Epidermal melanocyte (primary cell): ENCODE measurements around the gene TMEM39A.

Experiments
- DNase-seq: peaks from one replicate; pipeline ENCODE4 v3.0.0; 2011; ENCODE audit warnings: low spot score; ENCODE audit not compliant: insufficient read length

Gene TMEM39A

DNA sequence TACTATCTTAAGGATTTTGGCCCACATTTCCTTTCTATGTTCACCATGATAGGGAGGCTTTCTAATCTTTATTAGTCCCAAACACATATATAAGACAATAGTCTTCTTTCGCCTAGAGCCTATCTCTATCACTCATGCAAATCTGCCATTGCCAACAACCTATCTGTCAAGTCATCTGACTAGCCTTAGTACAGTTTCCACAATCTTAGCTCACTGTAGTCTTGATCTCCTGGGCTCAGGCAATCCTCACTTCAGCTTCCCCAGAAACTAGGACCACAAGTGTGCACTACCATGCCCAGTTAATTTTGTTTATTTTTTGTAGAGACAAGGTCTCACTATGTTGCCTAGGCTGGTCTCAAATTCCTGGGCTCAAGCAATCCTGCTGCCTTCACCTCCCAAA, 6.9 kb downstream of the TMEM39A start:
- DNase-seq, result no peak

- no peak for DNase-seq
Observed at GRCh38 chr3:119453822-119454221, 9.6 kb downstream of the TMEM39A start.

- DNase-seq, result no peak
Observed at GRCh38 chr3:119444590-119444989, 18.8 kb downstream of the TMEM39A start.

- DNase-seq, result no peak
Observed at GRCh38 chr3:119443179-119443578, 20.2 kb downstream of the TMEM39A start.

GRCh38 chr3:119437691-119438258, 25.6 kb downstream of the TMEM39A start:
- DNase-seq, result no peak

DNA sequence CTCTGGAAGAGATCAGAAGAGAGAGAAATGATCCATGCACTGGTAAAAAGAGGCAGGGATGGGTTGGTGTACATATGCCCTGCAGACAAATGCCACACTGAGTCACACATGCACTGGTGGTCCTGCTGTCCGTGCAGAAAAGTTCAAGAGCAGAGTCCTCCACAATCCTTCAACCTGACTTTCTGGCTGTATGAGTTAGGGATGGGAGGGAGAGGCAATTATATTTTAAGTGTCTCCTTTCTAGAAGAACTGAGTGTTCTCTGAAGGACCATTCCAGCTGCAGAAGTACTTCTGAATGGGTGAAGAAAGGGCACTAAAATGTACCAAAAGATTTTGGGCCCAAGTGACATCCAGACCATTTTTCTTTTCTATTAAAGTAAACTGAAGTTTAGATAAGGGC, 26.4 kb downstream of the TMEM39A start:
- no peak for DNase-seq

DNA sequence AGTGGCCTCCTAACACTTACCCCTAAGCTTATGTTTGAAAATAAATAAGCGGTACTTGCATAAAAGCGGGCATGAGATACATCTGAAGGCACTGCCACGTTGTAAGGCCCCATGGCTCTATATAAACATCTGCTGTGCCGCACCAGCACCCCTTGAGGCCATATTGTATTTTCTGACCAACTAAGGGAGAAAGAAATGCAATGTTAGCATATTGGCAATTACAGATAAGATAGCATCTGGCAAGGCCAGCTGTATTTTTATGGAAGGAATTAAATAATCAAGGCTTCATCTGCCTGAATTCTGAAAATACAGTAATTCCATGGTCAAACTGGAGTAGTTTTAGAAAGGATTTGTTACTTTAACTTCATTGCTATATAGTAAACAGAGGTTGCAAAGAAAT, 28.7 kb downstream of the TMEM39A start:
- DNase-seq, result no peak

- DNase-seq, result no peak
Observed at GRCh38 chr3:119433613-119434325, 29.6 kb downstream of the TMEM39A start.

DNA sequence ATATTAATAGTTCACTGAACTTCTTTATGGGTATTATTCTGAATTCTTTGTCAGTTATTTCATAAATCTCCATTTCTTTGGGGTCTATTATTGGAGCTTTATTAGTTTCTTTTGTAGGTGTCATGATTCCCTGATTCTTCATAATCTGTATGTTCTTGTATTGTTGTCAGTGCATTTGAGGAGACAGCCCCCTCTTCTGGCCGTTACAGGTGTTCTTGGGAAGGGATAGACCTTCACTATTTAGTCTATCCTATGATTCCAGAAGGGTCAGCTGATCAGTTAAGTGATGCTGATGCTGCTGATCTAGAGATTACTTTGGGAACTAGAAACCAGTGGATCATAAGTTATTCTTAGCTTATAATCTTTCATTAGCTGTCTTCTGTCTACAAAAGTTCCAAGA, 34.9 kb downstream of the TMEM39A start:
- no peak for DNase-seq

DNA sequence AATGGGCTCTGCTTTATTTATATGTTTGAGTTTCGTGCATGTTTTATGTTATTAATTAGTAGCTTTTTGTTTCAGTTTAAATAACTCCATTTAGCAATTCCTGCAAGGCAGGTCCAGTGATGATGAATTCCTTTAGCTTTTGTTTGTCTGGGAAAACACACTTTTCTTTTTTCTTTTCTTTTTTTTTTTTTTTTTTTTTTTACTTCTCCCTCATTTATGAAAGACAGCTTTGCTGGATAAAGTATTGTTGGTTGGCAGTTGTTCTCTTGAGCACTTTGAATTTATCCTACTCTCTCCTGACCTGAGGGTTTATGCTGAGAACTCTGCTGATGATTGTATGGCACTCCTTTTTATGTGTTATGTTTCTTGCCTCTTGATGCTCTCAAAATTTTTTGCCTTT, 35.7 kb downstream of the TMEM39A start:
- no peak for DNase-seq

- DNase-seq, result no peak
Observed at GRCh38 chr3:119420196-119420595, 43.2 kb downstream of the TMEM39A start.

DNA sequence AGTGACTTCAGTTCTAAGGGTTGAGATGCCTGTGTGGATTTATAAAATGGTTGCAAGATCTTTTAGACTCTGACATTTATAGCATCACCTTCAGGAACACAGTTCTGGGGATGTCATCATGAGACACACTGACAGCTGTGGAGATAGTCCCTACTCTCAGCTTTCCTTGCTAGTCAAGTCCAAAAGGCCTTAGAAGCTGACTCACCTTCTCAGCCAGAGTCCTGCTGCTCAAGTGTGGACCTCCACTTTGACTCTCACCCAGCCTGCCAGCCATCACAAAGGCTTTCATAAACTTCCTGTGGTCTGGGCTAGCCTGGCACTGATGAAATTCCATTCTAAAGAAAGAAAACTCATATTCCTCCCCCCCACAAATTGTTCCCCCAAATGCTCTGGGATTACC, 44.8 kb downstream of the TMEM39A start:
- DNase-seq, result no peak

DNA sequence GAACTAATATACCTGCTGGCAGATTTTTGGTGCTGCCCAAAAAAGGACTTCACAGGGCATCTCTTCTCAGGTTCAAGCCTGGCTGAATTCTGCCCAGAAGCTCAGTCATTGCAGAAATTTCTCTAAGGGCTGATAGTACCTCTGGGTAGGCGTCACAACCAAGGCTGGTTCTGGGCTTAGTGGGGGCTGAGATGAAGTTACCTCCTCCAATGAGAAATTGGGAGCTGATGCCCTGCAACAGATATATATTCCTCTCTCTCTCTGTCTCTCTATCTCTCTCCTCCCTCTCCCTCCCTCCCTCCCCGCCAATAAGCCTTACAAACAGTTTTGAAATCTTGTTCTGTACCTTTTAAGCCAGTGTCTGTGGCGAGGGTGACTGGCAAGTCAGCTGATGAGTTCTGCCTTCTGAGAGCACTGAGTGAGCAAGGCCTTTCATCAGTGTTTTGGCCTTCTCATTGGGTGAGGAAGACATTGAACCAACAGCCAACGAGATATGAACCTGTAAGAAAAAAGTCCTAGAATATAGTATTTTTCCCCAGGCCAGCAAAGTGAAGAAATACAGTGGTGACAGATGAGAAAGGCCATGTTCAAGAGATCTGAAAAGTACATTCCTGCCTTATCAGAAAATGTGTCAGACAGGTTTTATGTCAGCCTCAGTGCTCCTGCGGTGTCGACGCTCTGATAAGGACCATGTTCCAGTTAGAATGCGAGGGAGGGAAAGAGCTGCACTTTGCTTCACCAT, 45.5 kb downstream of the TMEM39A start:
- DNase-seq, result no peak

DNA sequence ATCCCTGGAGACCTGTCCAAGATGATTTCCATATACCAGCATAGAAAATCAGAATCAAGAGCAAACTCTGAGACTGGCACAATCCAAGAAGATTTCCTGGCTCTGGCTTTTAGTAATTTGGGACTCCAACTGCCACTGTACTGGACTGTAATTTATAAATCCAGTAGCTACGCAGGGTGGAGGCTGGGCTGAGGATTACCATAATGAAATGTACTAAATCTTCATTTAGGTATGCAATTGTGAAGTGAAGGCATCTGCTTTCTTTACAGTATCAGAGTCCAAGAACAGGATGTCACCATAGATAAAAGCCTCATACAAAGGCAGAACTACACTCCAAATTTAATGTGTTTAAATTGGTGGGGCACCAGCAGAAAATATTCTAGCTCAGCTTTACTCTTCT, 46.5 kb downstream of the TMEM39A start:
- no peak for DNase-seq

GRCh38 chr3:119413603-119414280, 49.7 kb downstream of the TMEM39A start:
- DNase-seq, result no peak

DNA sequence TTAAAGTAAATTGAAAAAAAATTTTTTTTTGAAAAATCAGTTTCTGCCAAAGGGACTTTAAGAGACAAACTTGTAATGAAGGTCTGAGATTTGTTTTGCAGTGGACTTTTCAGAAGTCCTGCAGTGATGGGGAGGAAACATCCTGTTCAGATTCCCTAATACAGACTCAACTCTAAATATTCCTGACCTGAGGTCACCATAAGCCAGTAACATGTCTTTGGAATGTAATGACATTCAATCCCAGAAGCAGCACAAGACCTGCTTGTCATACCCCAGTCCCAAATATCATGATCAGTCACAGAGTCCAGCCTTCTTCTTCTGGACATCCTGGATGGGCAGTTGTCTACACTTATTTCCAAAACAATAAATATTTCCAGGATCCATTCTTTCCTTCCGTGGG, 53.6 kb downstream of the TMEM39A start:
- no peak for DNase-seq

- no peak for DNase-seq
Observed at GRCh38 chr3:119408243-119408950, 55.0 kb downstream of the TMEM39A start.

DNA sequence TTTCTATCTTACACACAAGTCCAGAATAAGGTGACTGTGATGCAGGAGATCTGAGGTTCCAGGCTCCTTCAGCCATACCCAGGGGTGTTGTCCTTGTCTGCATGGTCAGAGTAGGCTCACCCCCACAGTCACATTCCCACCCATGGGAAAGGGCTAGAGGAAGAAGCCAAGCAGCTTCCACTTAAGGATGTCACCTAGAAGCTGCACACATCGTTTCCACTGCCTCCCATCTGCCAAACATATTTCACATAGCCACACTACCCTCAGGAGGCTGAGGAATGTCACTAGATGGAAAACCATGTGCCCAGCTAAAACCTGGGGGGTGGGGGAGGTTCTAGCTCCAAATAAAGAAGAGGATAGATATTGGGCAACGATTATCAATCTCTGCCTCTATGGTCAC, 58.1 kb downstream of the TMEM39A start:
- DNase-seq, result no peak

DNA sequence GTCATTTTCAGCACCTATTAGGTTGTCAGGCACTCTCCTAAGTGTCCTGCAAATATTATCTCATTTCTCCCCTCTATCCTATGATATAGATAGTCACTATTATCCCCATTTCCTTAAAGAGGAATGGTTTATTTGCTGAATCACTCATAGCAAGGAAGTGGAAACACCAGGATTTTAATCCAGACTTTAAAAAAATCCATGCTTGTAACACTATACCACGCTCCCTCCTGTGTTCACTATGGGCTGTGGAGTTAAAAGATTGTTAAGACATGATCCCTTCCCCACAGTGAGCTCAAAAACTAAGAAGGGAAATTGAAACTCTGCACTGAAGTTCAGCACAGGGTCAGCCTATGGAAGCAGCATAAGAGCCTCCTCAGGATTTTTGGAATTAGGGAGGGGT, 60.2 kb downstream of the TMEM39A start:
- DNase-seq, result no peak

GRCh38 chr3:119402791-119403190, 60.6 kb downstream of the TMEM39A start:
- no peak for DNase-seq
